Liver (tissue), 3 donors: ENCODE results near the gene KHNYN.

Source experiments
- CTCF ChIP-seq: fragments of 150-350 bp; IDR thresholded peaks from 2 replicates; pipeline ENCODE4 v1.5.1; 2017; ENCODE audit warnings: improper control_type of control experiment, low read depth, low read length; ENCODE audit not compliant: missing input control
- EGR1 ChIP-seq, 2 donors: IDR thresholded peaks; 2 replicates each; pipeline ENCODE4 v1.6.1; 2016 to 2018; ENCODE audit warnings: antibody characterized with exemption in 2 of 2, low read depth in 2 of 2
- FOXA1 ChIP-seq: IDR thresholded peaks from 2 replicates; pipeline ENCODE4 v1.6.1; 2016; ENCODE audit warnings: antibody characterized with exemption
- GABPA ChIP-seq, 2 donors: IDR thresholded peaks in 1 of 2; conservative IDR thresholded peaks in 1 of 2; 2 replicates each; pipeline ENCODE4 v1.6.1; 2016; ENCODE audit warnings: antibody characterized with exemption in 2 of 2, mild to moderate bottlenecking in 1 of 2, moderate library complexity in 1 of 2
- HNF4G ChIP-seq: IDR thresholded peaks from 2 replicates; pipeline ENCODE4 v1.6.1; 2016; ENCODE audit warnings: antibody characterized with exemption
- JUND ChIP-seq, 2 donors: IDR thresholded peaks; 2 replicates each; pipeline ENCODE4 v1.6.1; 2016; ENCODE audit warnings: antibody characterized with exemption in 2 of 2
- MAX ChIP-seq: IDR thresholded peaks from 2 replicates; pipeline ENCODE4 v1.6.1; 2016; ENCODE audit warnings: antibody characterized with exemption
- RAD21 ChIP-seq, 2 donors: IDR thresholded peaks; 2 replicates each; pipeline ENCODE4 v1.6.1; 2016; ENCODE audit warnings: antibody characterized with exemption in 2 of 2, mild to moderate bottlenecking in 2 of 2
- REST ChIP-seq: IDR thresholded peaks from 2 replicates; pipeline ENCODE4 v1.6.1; 2016; ENCODE audit warnings: antibody characterized with exemption, mild to moderate bottlenecking
- ZBTB33 ChIP-seq: IDR thresholded peaks from 2 replicates; pipeline ENCODE4 v1.6.1; 2016; ENCODE audit warnings: antibody characterized with exemption
- donor health status: healthy.
- donor health status: healthy.

GRCh38 chr14:24384169-24384568, 45.6 kb upstream of the KHNYN start:
- TF ChIP-seq CTCF (no peak), JUND (IDR thresholded peaks at IDR 0.05) (no peak), ZBTB33 (no peak), FOXA1 (no peak), HNF4G (no peak), EGR1 (IDR thresholded peaks at IDR 0.05; ENCODE audit: low read depth in 2 of 2) (no peak), RAD21 (IDR thresholded peaks at IDR 0.05) (no peak), MAX (no peak), GABPA (IDR thresholded peaks at IDR 0.05 in 1 of 2, conservative IDR thresholded peaks at IDR 0.05 in 1 of 2) (no peak), REST (no peak)
